HepG2 (cell line): Measurements from ENCODE around the gene TEX19. TPM values are rescaled to one million over a fixed set of nuclear protein-coding genes. Genes with fewer than 3 reads are reported as not detected.

Experiments used
- E2F2 ChIP-seq: sonication (generic); formaldehyde crosslinking; IDR thresholded peaks from 2 replicates; pipeline ENCODE4 v1.4.0; 2020; ENCODE audit warnings: missing genetic modification reagents, borderline replicate concordance
- HCFC1 ChIP-seq: fragments of 150-350 bp; IDR thresholded peaks from 2 replicates; pipeline ENCODE4 v1.6.1; 2014; ENCODE audit warnings: low read depth, low read length
- HNRNPK ChIP-seq: fragments of 200-400 bp; formaldehyde crosslinking; IDR thresholded peaks from 2 replicates; pipeline ENCODE4 v1.6.1; 2018; ENCODE audit warnings: low read length, low read depth, moderate library complexity, mild to moderate bottlenecking; ENCODE audit not compliant: poor library complexity, severe bottlenecking
- ISX ChIP-seq: sonication (generic); formaldehyde crosslinking; conservative IDR thresholded peaks from 2 replicates; pipeline ENCODE4 v1.5.0; 2020; ENCODE audit warnings: missing genetic modification reagents
- KAT2B ChIP-seq: fragments of 150-350 bp; IDR thresholded peaks from 2 replicates; pipeline ENCODE4 v1.6.1; 2014; ENCODE audit warnings: low read depth, low read length, borderline replicate concordance
- MAF1 ChIP-seq: sonication (generic); formaldehyde crosslinking; IDR thresholded peaks from 2 replicates; pipeline ENCODE4 v1.5.0; 2020; ENCODE audit warnings: missing genetic modification reagents, borderline replicate concordance
- MYNN ChIP-seq: sonication (generic); formaldehyde crosslinking; IDR thresholded peaks from 2 replicates; pipeline ENCODE4 v1.4.0; 2020; ENCODE audit warnings: mild to moderate bottlenecking, low read depth, missing genetic modification reagents
- NFATC3 ChIP-seq: sonication (generic); formaldehyde crosslinking; IDR thresholded peaks from 2 replicates; pipeline ENCODE4 v1.5.1; 2020; ENCODE audit warnings: mild to moderate bottlenecking, missing genetic modification reagents
- NFYB ChIP-seq: sonication (generic); formaldehyde crosslinking; IDR thresholded peaks from 2 replicates; pipeline ENCODE4 v1.4.0; 2020; ENCODE audit warnings: missing genetic modification reagents
- PCBP1 ChIP-seq: fragments of 200-400 bp; formaldehyde crosslinking; IDR thresholded peaks from 2 replicates; pipeline ENCODE4 v1.6.1; 2017; ENCODE audit warnings: mild to moderate bottlenecking, low read depth, low read length, borderline replicate concordance
- PRDM15 ChIP-seq: sonication (generic); formaldehyde crosslinking; IDR thresholded peaks from 2 replicates; pipeline ENCODE4 v1.4.0; 2020; ENCODE audit warnings: missing genetic modification reagents
- REXO4 ChIP-seq: sonication (generic); formaldehyde crosslinking; IDR thresholded peaks from 2 replicates; pipeline ENCODE4 v1.8.0; 2022; ENCODE audit warnings: missing genetic modification reagents, mild to moderate bottlenecking, borderline replicate concordance
- RXRA ChIP-seq: sonication (generic); formaldehyde crosslinking; IDR thresholded peaks from 2 replicates; pipeline ENCODE4 v1.5.1; 2020; ENCODE audit warnings: missing genetic modification reagents
- SRSF1 ChIP-seq: fragments of 200-400 bp; formaldehyde crosslinking; optimal IDR thresholded peaks from 2 replicates; pipeline ENCODE3; 2017; ENCODE audit warnings: mild to moderate bottlenecking, low read depth, low read length, moderate library complexity
- TRIM24 ChIP-seq: sonication (generic); formaldehyde crosslinking; IDR thresholded peaks from 2 replicates; pipeline ENCODE4 v1.8.0; 2022; ENCODE audit warnings: mild to moderate bottlenecking, missing genetic modification reagents
- ZFAT ChIP-seq: sonication (generic); formaldehyde crosslinking; conservative IDR thresholded peaks from 2 replicates; pipeline ENCODE4 v1.8.1; 2023; ENCODE audit warnings: missing genetic modification reagents, inconsistent platforms
- ZFY ChIP-seq: sonication (generic); formaldehyde crosslinking; IDR thresholded peaks from 2 replicates; pipeline ENCODE4 v1.4.0; 2020; ENCODE audit warnings: missing genetic modification reagents
- ZKSCAN5 ChIP-seq: sonication (generic); formaldehyde crosslinking; IDR thresholded peaks from 2 replicates; pipeline ENCODE4 v1.5.1; 2020; ENCODE audit warnings: mild to moderate bottlenecking, missing genetic modification reagents
- ZNF274 ChIP-seq: sonication (generic); formaldehyde crosslinking; IDR thresholded peaks from 2 replicates; pipeline ENCODE4 v1.5.1; 2020; ENCODE audit warnings: mild to moderate bottlenecking, missing genetic modification reagents
- ZNF660 ChIP-seq: sonication (generic); formaldehyde crosslinking; IDR thresholded peaks from 2 replicates; pipeline ENCODE4 v1.5.1; 2020; ENCODE audit warnings: mild to moderate bottlenecking, low read depth, missing genetic modification reagents, borderline replicate concordance
- ZNF678 ChIP-seq: sonication (generic); formaldehyde crosslinking; IDR thresholded peaks from 2 replicates; pipeline ENCODE4 v1.4.0; 2020; ENCODE audit warnings: mild to moderate bottlenecking, missing genetic modification reagents
- ZNF749 ChIP-seq: sonication (generic); formaldehyde crosslinking; IDR thresholded peaks from 2 replicates; pipeline ENCODE4 v1.8.0; 2022; ENCODE audit warnings: mild to moderate bottlenecking, missing genetic modification reagents, moderate library complexity, borderline replicate concordance
- ZNF770 ChIP-seq: sonication (generic); formaldehyde crosslinking; IDR thresholded peaks from 2 replicates; pipeline ENCODE4 v1.5.0; 2020; ENCODE audit warnings: mild to moderate bottlenecking, missing genetic modification reagents
- ZNF773 ChIP-seq: sonication (generic); formaldehyde crosslinking; IDR thresholded peaks from 2 replicates; pipeline ENCODE4 v1.4.0; 2020; ENCODE audit warnings: missing genetic modification reagents, borderline replicate concordance
- polyA plus RNA-seq, 8 experiments: library from polyadenylated mRNA; depleted of rRNA in 3 of 8; stranded (reverse) in 7 of 8; unstranded in 1 of 8; fragments of >200 nt; fragmentation: Illumina TruSeq in 4 of 8; extraction: Trizol in 4 of 8; gene quantifications; 2 replicates each; pipeline versions ENCODE4 v1.2.1 to v1.2.3, GENCODE V29; 2011 to 2016; ENCODE audit warnings: low read depth in 4 of 8, missing spikeins in 1 of 8, mixed read lengths in 1 of 8; ENCODE audit not compliant: insufficient read depth in 1 of 8
- total RNA-seq, 5 experiments: library from RNA; depleted of rRNA; stranded (reverse); fragments of >200 nt; fragmentation: Illumina TruSeq; extraction: Trizol; gene quantifications; 2 replicates each; pipeline ENCODE4 v1.2.3, GENCODE V29; 2016; ENCODE audit warnings: low read depth in 1 of 5

Gene TEX19
- total and polyA plus RNA-seq, 2 of the 13 experiments (the other 11 are each of a cell fraction or from before 2014, with no cell fraction given) = 1.3 to 6.0 TPM

GRCh38 chr17:82338858-82339633, 20.0 kb upstream of the TEX19 start (continued):
- TF ChIP-seq ZNF773 (no peak), SRSF1 (peak; percentile 77), ZNF660 (CRISPR knock-in tag) (no peak), NFATC3 (CRISPR knock-in tag) (no peak), KAT2B (no peak), REXO4 (CRISPR knock-in tag) (no peak), PRDM15 (no peak), TRIM24 (CRISPR knock-in tag) (no peak), ZNF770 (CRISPR knock-in tag) (no peak), ZFAT (CRISPR knock-in tag) (no peak), ZNF749 (CRISPR knock-in tag) (no peak), ZKSCAN5 (CRISPR knock-in tag) (no peak), ZFY (CRISPR knock-in tag) (peak; percentile 65; the same call in 1 of the 2 replicates), RXRA (CRISPR knock-in tag) (0 out of 2 replicates have a peak, but pooled peaks have one; percentile 13), MAF1 (CRISPR knock-in tag) (no peak), ISX (no peak), ZNF274 (CRISPR knock-in tag) (no peak), ZNF678 (CRISPR knock-in tag) (no peak), HCFC1 (no peak), NFYB (CRISPR knock-in tag) (no peak), PCBP1 (no peak), E2F2 (CRISPR knock-in tag) (no peak), HNRNPK (no peak), MYNN (CRISPR knock-in tag) (peak; percentile 100)
